ENCODE results near the gene NIPAL3.

DNA sequence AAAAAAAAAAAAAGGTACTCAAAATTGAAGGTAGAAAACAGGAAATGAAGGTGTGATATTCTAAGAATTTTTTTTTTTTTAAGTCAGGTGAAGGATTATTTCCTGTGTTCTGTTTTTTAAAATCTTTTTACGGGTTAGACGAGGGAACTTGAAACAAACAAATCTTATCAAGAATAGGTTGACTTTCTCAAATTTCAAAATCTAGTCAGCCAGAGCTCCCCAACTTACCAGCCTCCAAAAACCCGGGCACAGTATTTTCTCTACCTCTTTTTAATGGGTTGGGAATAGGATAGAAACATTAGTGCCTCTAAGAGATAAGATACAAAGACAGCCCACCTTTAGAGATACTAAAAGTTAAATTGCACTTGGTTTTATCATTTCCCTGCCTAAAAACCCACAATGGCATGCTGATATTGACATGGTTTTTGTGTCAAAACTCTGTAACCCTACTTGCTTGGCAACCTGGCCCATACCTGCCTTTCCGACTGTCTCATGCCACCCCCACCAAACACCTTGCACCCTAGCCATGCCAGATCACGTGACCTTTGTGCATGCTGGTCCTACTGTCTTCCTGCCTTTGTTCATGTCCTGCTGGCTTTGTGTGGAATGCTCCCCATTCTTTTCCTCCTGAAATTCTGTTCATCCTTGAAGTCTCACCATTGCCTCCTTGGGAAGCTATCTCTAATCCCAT lies 91.2 kb downstream of the NIPAL3 start:
- no peak for TF ChIP-seq CTCF (IDR thresholded peaks at IDR 0.05; ENCODE audit: poor library complexity, severe bottlenecking)
- no peak for TF ChIP-seq RAD21 (conservative IDR thresholded peaks at IDR 0.05)
- no peak for TF ChIP-seq POLR2AphosphoS5 (IDR thresholded peaks at IDR 0.05)
- TF ChIP-seq SMC3 (conservative IDR thresholded peaks at IDR 0.05; ENCODE audit: poor library complexity): no peak
- TF ChIP-seq, protein P1, sequence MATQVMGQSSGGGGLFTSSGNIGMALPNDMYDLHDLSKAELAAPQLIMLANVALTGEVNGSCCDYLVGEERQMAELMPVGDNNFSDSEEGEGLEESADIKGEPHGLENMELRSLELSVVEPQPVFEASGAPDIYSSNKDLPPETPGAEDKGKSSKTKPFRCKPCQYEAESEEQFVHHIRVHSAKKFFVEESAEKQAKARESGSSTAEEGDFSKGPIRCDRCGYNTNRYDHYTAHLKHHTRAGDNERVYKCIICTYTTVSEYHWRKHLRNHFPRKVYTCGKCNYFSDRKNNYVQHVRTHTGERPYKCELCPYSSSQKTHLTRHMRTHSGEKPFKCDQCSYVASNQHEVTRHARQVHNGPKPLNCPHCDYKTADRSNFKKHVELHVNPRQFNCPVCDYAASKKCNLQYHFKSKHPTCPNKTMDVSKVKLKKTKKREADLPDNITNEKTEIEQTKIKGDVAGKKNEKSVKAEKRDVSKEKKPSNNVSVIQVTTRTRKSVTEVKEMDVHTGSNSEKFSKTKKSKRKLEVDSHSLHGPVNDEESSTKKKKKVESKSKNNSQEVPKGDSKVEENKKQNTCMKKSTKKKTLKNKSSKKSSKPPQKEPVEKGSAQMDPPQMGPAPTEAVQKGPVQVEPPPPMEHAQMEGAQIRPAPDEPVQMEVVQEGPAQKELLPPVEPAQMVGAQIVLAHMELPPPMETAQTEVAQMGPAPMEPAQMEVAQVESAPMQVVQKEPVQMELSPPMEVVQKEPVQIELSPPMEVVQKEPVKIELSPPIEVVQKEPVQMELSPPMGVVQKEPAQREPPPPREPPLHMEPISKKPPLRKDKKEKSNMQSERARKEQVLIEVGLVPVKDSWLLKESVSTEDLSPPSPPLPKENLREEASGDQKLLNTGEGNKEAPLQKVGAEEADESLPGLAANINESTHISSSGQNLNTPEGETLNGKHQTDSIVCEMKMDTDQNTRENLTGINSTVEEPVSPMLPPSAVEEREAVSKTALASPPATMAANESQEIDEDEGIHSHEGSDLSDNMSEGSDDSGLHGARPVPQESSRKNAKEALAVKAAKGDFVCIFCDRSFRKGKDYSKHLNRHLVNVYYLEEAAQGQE (IDR thresholded peaks at IDR 0.05; ENCODE audit: borderline replicate concordance): no peak
- no peak for TF ChIP-seq EP300 (conservative IDR thresholded peaks at IDR 0.05; ENCODE audit: poor library complexity, severe bottlenecking)
- TF ChIP-seq EZH2 (IDR thresholded peaks at IDR 0.05; ENCODE audit: borderline replicate concordance, insufficient read depth, low read length, poor library complexity, severe bottlenecking): no peak
